NB4 (cell line): ENCODE data around the gene HOXB2.

Experiments
- DNase-seq: peaks from one replicate; pipeline ENCODE4 v3.0.0; 2010; ENCODE audit warnings: low read depth
- H3K4me3 ChIP-seq: one replicate; pipeline ENCODE4 v1.5.1; 2011; ENCODE audit warnings: mild to moderate bottlenecking, low read depth, low read length, moderate library complexity
- MYC ChIP-seq: IDR thresholded peaks from 2 replicates; pipeline ENCODE4 v1.6.1; 2011; ENCODE audit warnings: low read depth, low read length
- POLR2A ChIP-seq: IDR thresholded peaks from 2 replicates; pipeline ENCODE4 v1.6.1; 2011; ENCODE audit warnings: mild to moderate bottlenecking; ENCODE audit not compliant: insufficient read length; ENCODE audit errors: extremely low read depth
- TF ChIP-seq, protein P1 (sequence below): IDR thresholded peaks from 2 replicates; pipeline ENCODE4 v1.6.1; 2011; ENCODE audit warnings: low read depth, low read length
- TF ChIP-seq, protein P2 (sequence below): IDR thresholded peaks from one replicate; pipeline ENCODE4 v1.5.1; 2012; ENCODE audit warnings: low read depth, low read length

Gene HOXB2

DNA sequence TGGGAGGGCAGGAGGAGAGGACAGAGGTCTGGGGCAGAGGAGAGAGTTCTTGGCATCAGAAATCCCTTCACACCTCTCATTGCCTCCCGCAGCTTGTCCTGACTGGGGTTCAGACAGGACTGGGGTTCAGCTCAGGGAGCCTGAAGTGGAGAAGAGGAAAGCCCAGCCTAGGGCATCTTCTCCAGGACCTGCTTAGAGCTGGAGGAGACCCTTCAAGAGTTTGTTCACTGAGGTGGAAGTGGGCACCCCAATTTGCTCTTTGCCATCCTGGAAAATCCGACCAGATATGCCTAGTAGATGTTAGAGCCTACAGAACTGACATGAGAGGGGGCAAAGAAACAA is 43.1 kb upstream of the HOXB2 start:
- H3K4me3 ChIP-seq = no peak overlapping the region
- no peak for DNase-seq
- TF ChIP-seq, protein P1, sequence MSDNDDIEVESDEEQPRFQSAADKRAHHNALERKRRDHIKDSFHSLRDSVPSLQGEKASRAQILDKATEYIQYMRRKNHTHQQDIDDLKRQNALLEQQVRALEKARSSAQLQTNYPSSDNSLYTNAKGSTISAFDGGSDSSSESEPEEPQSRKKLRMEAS = no peak
- TF ChIP-seq POLR2A = no peak
- no peak for TF ChIP-seq MYC
- TF ChIP-seq, protein P2, sequence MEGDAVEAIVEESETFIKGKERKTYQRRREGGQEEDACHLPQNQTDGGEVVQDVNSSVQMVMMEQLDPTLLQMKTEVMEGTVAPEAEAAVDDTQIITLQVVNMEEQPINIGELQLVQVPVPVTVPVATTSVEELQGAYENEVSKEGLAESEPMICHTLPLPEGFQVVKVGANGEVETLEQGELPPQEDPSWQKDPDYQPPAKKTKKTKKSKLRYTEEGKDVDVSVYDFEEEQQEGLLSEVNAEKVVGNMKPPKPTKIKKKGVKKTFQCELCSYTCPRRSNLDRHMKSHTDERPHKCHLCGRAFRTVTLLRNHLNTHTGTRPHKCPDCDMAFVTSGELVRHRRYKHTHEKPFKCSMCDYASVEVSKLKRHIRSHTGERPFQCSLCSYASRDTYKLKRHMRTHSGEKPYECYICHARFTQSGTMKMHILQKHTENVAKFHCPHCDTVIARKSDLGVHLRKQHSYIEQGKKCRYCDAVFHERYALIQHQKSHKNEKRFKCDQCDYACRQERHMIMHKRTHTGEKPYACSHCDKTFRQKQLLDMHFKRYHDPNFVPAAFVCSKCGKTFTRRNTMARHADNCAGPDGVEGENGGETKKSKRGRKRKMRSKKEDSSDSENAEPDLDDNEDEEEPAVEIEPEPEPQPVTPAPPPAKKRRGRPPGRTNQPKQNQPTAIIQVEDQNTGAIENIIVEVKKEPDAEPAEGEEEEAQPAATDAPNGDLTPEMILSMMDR = no peak

DNA sequence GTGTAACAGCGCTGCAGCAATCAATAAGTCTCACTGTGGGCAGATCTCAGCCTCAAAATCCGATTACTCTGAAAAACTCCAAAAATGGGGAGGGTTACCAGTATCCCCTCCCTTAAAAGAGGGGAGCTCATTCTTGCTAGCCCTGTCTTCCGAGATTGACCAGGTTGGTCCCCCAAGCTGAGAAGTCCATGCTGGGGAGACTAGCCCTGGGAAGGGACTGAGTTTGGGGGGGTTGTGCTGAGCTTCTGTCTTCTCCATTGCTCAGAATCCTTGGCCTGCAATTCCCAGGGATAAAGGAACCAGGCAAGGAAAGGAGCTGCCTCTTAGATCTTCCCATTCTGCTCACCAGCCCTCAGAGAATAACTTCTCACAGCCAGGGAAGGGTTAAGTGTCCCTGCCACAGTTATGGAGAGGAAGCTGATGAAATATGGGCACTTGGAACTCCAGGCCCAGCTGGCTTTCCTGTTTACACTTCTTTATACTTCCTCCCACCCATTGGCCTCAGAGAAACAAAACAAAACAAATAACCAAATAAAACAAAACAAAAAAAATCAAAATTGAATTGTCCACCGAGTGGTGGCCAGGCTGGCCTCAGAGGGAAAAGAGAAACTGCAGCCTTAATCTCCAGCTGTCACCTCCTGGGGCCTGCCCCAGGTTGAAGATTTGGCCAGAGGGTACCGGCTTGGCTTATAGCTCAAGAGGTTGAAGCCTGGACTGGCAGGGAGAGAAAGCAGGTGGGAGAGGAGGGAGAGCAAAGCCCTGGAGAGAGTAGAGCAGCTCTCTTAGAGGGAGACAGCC is 42.6 kb upstream of the HOXB2 start:
- DNase-seq = no peak
- TF ChIP-seq, protein P2 = no peak
- TF ChIP-seq, protein P1 = no peak
- TF ChIP-seq MYC (no peak), POLR2A (no peak)
- no peak overlapping the region for H3K4me3 ChIP-seq

DNA sequence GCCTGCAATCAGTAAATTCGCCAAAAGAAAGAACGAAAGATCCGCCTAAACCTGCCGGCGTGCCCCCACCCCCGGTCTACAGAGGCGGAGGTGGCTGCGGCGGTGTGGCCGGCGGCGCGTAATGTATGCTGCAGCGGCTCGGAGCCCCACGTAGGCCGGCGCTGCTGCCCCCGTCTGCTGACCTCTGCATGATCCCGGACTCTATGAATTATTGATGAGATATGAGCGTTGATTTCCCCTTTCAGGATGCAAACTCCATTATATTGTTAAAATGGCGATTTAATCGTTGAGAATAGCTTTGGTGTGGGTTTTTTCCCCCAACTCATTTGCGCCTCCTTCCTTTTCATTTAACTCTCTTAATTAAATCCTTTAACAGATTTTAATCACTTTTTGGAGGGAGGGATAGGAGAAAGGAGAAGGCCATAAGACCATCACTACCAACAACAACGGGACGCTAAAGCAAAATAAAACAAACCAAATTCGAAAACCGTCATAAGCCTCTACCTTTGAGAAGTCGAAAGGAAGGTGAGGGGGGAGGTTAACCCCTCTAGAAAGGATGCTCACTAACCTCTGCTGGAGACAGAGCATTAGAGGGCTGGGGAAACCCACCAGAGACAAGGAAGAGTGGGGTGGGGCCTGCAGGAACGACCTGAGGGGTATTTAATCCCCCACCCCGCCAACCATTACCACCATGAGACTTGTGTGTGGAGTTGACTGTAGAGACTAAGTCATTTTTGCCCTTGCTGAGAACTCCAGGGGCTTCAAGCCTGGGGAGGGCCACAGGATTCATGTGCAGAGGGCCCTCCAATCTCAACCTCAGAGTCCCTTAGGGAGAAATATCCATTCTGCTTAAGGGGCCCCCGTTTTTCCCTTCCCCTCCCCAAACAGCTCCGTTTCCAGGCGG is 41.7 kb upstream of the HOXB2 start:
- TF ChIP-seq MYC (no peak), POLR2A (no peak)
- TF ChIP-seq, protein P1 = no peak
- TF ChIP-seq, protein P2 = no peak
- no peak for DNase-seq
- no peak overlapping the region for H3K4me3 ChIP-seq

DNA sequence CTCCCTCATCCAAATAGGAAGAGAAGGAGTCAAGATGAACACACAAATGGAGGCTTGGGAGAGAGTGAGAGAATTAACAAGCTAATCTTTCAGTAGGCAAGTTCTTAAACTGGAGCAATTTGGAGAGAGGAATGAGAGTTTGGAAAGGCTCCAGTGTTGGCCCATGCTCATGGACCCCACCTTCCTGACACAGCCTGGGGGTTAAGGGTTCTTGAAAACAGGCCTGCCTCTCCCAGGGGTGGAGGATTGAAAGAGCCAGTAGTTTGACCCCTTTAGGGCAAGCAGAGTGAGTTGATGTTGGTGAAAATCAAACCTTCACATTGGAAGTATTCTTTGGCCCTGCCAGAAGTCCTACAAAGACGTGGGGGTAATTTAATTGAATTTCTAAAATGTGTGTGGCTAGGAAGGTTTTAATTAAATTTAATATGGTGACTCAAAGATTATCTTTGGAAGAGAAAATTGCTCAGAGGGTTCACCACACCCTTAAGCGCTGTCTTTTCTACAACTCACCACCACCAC is 39.4 kb upstream of the HOXB2 start:
- H3K4me3 ChIP-seq = no peak overlapping the region
- no peak for DNase-seq
- TF ChIP-seq POLR2A = no peak
- TF ChIP-seq, protein P1 = no peak
- TF ChIP-seq, protein P2 = no peak
- TF ChIP-seq MYC = no peak

DNA sequence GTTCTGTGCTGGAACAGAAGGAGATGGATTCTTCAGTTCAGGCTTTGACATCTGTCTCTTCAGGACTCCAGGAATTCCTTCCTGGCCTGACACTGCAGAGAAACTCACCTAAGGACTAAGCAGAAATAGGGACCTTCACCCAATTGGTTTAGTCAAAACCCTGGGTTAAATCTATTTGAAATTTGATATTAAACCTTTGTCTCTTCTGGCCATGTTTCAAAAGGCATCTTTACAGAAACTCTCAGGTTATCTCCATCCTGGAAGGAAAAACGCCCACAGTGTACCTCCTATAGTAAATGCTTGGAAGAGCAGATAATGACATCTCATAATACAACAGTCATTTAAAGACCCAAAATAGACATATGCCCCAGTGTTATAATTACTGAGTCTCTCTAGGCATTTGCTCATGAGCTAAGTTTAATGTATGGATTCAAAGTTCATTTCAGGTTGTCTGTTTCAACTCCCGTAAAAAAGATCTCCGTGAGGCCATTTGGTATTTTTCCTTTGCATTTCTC is 38.9 kb upstream of the HOXB2 start:
- H3K4me3 ChIP-seq = no peak overlapping the region
- TF ChIP-seq POLR2A = no peak
- DNase-seq = no peak

DNA sequence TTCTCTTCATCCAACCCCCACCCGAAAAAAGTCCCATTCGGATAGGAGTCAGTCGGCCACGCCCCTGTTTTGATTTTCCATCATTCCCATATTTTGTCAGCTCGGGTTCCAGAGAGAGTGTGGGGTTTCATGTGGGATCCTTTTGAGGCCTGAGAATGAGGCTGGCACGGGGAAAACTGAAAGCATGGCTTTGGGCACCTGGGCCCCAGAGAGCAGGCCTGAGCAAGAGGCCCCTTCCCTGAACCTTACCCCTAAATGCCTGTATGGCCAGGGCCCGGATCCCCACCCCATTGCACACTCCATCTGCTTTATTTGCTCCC is 37.8 kb upstream of the HOXB2 start:
- DNase-seq = no peak
- TF ChIP-seq, protein P2 = no peak
- TF ChIP-seq, protein P1 = no peak
- no peak for TF ChIP-seq POLR2A
- TF ChIP-seq MYC = no peak
- H3K4me3 ChIP-seq = no peak overlapping the region
